ENCODE results near the gene RBX1.

GRCh38 chr22:40932396-40932795 is 18.8 kb upstream of the RBX1 start:
- TF ChIP-seq CTCF (IDR thresholded peaks at IDR 0.05; ENCODE audit: poor library complexity, severe bottlenecking), result no peak
- no peak for TF ChIP-seq EP300 (conservative IDR thresholded peaks at IDR 0.05; ENCODE audit: poor library complexity, severe bottlenecking)
- TF ChIP-seq POLR2AphosphoS5 (IDR thresholded peaks at IDR 0.05), result no peak
- no peak for TF ChIP-seq TAF1 (IDR thresholded peaks at IDR 0.05; ENCODE audit: low read depth)
- TF ChIP-seq REST (IDR thresholded peaks at IDR 0.05; ENCODE audit: borderline replicate concordance), result no peak
- TF ChIP-seq SMC3 (conservative IDR thresholded peaks at IDR 0.05; ENCODE audit: poor library complexity), result no peak
- no peak for TF ChIP-seq RAD21 (conservative IDR thresholded peaks at IDR 0.05)
- TF ChIP-seq EZH2 (IDR thresholded peaks at IDR 0.05; ENCODE audit: borderline replicate concordance, insufficient read depth, low read length, poor library complexity, severe bottlenecking), result no peak
- TF ChIP-seq MXI1 (conservative IDR thresholded peaks at IDR 0.05; ENCODE audit: poor library complexity, severe bottlenecking), result no peak
